ENCODE data around the gene VGLL4.

The VGLL4 gene

GRCh38 chr3:11640009-11640673 is 3.6 kb downstream of the VGLL4 start:
- no peak for ATAC-seq

GRCh38 chr3:11638495-11639358 is 5.0 kb downstream of the VGLL4 start:
- no peak for ATAC-seq
- TF ChIP-seq ARNTL (CRISPR knock-in tag; IDR thresholded peaks at IDR 0.05; ENCODE audit: borderline replicate concordance, low read depth) = no peak
- no peak for TF ChIP-seq ZNF70 (CRISPR knock-in tag; IDR thresholded peaks at IDR 0.05)
- TF ChIP-seq, protein P1, sequence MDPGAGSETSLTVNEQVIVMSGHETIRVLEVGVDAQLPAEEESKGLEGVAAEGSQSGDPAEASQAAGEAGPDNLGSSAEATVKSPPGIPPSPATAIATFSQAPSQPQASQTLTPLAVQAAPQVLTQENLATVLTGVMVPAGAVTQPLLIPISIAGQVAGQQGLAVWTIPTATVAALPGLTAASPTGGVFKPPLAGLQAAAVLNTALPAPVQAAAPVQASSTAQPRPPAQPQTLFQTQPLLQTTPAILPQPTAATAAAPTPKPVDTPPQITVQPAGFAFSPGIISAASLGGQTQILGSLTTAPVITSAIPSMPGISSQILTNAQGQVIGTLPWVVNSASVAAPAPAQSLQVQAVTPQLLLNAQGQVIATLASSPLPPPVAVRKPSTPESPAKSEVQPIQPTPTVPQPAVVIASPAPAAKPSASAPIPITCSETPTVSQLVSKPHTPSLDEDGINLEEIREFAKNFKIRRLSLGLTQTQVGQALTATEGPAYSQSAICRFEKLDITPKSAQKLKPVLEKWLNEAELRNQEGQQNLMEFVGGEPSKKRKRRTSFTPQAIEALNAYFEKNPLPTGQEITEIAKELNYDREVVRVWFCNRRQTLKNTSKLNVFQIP (CRISPR knock-in tag; IDR thresholded peaks at IDR 0.05; ENCODE audit: borderline replicate concordance, low read depth) = no peak
- no peak for TF ChIP-seq GLIS3 (CRISPR knock-in tag; IDR thresholded peaks at IDR 0.05)
- TF ChIP-seq SNAI2 (CRISPR knock-in tag; IDR thresholded peaks at IDR 0.05) = no peak
- no peak for TF ChIP-seq ESRRG (CRISPR knock-in tag; IDR thresholded peaks at IDR 0.05)
- TF ChIP-seq BACH2 (CRISPR knock-in tag; IDR thresholded peaks at IDR 0.05; ENCODE audit: borderline replicate concordance) = no peak
- TF ChIP-seq CREB5 (CRISPR knock-in tag; IDR thresholded peaks at IDR 0.05; ENCODE audit: low read depth) = no peak
- TF ChIP-seq, protein P2, sequence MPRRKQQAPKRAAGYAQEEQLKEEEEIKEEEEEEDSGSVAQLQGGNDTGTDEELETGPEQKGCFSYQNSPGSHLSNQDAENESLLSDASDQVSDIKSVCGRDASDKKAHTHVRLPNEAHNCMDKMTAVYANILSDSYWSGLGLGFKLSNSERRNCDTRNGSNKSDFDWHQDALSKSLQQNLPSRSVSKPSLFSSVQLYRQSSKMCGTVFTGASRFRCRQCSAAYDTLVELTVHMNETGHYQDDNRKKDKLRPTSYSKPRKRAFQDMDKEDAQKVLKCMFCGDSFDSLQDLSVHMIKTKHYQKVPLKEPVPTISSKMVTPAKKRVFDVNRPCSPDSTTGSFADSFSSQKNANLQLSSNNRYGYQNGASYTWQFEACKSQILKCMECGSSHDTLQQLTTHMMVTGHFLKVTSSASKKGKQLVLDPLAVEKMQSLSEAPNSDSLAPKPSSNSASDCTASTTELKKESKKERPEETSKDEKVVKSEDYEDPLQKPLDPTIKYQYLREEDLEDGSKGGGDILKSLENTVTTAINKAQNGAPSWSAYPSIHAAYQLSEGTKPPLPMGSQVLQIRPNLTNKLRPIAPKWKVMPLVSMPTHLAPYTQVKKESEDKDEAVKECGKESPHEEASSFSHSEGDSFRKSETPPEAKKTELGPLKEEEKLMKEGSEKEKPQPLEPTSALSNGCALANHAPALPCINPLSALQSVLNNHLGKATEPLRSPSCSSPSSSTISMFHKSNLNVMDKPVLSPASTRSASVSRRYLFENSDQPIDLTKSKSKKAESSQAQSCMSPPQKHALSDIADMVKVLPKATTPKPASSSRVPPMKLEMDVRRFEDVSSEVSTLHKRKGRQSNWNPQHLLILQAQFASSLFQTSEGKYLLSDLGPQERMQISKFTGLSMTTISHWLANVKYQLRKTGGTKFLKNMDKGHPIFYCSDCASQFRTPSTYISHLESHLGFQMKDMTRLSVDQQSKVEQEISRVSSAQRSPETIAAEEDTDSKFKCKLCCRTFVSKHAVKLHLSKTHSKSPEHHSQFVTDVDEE (CRISPR knock-in tag; IDR thresholded peaks at IDR 0.05) = no peak
- no peak for TF ChIP-seq ZFP30 (CRISPR knock-in tag; IDR thresholded peaks at IDR 0.05)
- no peak for TF ChIP-seq ISL1 (CRISPR knock-in tag; IDR thresholded peaks at IDR 0.05)
- TF ChIP-seq CSDC2 (CRISPR knock-in tag; IDR thresholded peaks at IDR 0.05) = no peak
- TF ChIP-seq TOX (CRISPR knock-in tag; IDR thresholded peaks at IDR 0.05; ENCODE audit: borderline replicate concordance) = no peak
- TF ChIP-seq TCF4 (CRISPR knock-in tag; IDR thresholded peaks at IDR 0.05; ENCODE audit: borderline replicate concordance) = no peak
- no peak for TF ChIP-seq PPARA (CRISPR knock-in tag; IDR thresholded peaks at IDR 0.05; ENCODE audit: borderline replicate concordance)

More at GRCh38 chr3:11640009-11640673, 3.6 kb downstream of the VGLL4 start:
- TF ChIP-seq ZNF8 (CRISPR knock-in tag; IDR thresholded peaks at IDR 0.05) = no peak

DNA sequence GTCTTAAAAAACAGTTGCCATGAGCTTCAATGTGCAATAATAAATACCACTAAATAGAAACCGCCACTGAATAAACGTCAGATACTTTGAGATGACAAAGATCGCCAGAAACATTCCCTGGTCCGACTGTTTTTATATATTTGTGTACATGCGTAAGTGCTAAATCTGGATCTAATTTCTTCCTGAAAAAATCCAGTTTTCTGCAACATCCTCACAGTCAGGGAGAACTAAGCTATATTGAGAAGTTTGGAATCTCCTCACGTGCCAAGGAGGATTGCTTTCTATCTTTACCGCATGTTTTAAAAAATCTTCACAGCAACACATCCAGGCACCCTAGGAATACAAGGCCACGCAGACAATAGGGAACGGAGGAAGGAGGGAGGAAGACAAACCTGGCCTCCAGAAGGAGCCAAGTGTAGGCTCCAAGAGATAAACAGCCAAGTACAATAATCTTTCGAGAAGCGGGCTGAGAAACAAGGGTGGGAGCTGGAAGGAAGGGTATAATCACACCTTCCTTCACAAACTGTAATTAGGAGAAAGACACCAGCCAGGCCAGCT is 5.7 kb downstream of the VGLL4 start:
- ATAC-seq = peak; percentile 36
- TF ChIP-seq, protein P2 (CRISPR knock-in tag; IDR thresholded peaks at IDR 0.05) = no peak
- TF ChIP-seq ZFP30 (CRISPR knock-in tag; IDR thresholded peaks at IDR 0.05) (no peak), SNAI2 (CRISPR knock-in tag; IDR thresholded peaks at IDR 0.05) (no peak), PPARA (CRISPR knock-in tag; IDR thresholded peaks at IDR 0.05; ENCODE audit: borderline replicate concordance) (no peak), CREB5 (CRISPR knock-in tag; IDR thresholded peaks at IDR 0.05; ENCODE audit: low read depth) (no peak), ISL1 (CRISPR knock-in tag; IDR thresholded peaks at IDR 0.05) (no peak), ZNF8 (CRISPR knock-in tag; IDR thresholded peaks at IDR 0.05) (no peak), CSDC2 (CRISPR knock-in tag; IDR thresholded peaks at IDR 0.05) (no peak), RARB (CRISPR knock-in tag; IDR thresholded peaks at IDR 0.05) (no peak), ZNF70 (CRISPR knock-in tag; IDR thresholded peaks at IDR 0.05) (no peak), ARNTL (CRISPR knock-in tag; IDR thresholded peaks at IDR 0.05; ENCODE audit: borderline replicate concordance, low read depth) (no peak)
- TF ChIP-seq, protein P3, sequence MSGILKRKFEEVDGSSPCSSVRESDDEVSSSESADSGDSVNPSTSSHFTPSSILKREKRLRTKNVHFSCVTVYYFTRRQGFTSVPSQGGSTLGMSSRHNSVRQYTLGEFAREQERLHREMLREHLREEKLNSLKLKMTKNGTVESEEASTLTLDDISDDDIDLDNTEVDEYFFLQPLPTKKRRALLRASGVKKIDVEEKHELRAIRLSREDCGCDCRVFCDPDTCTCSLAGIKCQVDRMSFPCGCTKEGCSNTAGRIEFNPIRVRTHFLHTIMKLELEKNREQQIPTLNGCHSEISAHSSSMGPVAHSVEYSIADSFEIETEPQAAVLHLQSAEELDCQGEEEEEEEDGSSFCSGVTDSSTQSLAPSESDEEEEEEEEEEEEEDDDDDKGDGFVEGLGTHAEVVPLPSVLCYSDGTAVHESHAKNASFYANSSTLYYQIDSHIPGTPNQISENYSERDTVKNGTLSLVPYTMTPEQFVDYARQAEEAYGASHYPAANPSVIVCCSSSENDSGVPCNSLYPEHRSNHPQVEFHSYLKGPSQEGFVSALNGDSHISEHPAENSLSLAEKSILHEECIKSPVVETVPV (CRISPR knock-in tag; IDR thresholded peaks at IDR 0.05) = no peak

All from SK-N-SH treated with all-trans-retinoic acid at 6 μM for 48 hours (cell line).